Transverse colon (tissue), 4 donors: ENCODE data around the gene PDIA2.

Source experiments
- EP300 ChIP-seq: sonication (generic); formaldehyde crosslinking; IDR thresholded peaks from one replicate; pipeline ENCODE4 v1.6.1; 2017; ENCODE audit warnings: antibody characterized with exemption, low read depth
- POLR2A ChIP-seq: fragments of 450-650 bp; IDR thresholded peaks from one replicate; pipeline ENCODE4 v1.6.1; 2016; ENCODE audit warnings: antibody characterized with exemption, mild to moderate bottlenecking, moderate library complexity
- POLR2AphosphoS5 ChIP-seq, 3 donors: sonication (generic); formaldehyde crosslinking; IDR thresholded peaks; one replicate each; pipeline ENCODE4 v1.6.1; 2016; ENCODE audit warnings: antibody characterized with exemption in 3 of 3
- TF ChIP-seq, protein P1 (sequence below), 5 experiments: fragments of 200-600 bp in 3 of 5; fragments of 450-650 bp in 2 of 5; sonication (generic) in 3 of 5; IDR thresholded peaks; 1 replicate in 2 of 5; 2 replicates in 3 of 5; pipeline ENCODE4 v1.5.1; 2016 to 2017; ENCODE audit warnings: antibody characterized with exemption in 5 of 5, inconsistent platforms in 3 of 5, mild to moderate bottlenecking in 2 of 5, moderate library complexity in 1 of 5

DNA sequence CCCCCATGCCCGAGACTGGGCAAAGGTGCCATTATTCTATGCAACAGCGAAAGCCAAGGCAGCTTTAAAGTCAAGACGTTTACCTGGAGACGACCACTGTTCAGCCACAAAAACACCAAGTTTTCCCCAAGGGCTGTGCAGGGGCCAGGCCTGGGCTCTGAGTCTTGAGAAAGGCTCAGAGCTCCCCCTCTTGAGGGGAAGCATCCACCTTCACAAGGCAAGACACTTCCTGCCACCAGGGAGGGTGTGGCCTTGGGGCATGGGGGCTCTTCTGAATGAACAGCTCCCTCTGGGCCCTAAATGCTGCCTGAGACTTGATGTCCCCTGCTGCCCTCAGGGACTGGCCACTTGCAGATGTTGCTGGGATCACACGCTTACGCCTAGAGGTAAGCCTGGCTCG is 26.5 kb downstream of the PDIA2 start:
- TF ChIP-seq, protein P1, sequence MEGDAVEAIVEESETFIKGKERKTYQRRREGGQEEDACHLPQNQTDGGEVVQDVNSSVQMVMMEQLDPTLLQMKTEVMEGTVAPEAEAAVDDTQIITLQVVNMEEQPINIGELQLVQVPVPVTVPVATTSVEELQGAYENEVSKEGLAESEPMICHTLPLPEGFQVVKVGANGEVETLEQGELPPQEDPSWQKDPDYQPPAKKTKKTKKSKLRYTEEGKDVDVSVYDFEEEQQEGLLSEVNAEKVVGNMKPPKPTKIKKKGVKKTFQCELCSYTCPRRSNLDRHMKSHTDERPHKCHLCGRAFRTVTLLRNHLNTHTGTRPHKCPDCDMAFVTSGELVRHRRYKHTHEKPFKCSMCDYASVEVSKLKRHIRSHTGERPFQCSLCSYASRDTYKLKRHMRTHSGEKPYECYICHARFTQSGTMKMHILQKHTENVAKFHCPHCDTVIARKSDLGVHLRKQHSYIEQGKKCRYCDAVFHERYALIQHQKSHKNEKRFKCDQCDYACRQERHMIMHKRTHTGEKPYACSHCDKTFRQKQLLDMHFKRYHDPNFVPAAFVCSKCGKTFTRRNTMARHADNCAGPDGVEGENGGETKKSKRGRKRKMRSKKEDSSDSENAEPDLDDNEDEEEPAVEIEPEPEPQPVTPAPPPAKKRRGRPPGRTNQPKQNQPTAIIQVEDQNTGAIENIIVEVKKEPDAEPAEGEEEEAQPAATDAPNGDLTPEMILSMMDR (IDR thresholded peaks at IDR 0.05) = no peak
- TF ChIP-seq EP300 (no peak), POLR2A (no peak), POLR2AphosphoS5 (IDR thresholded peaks at IDR 0.05) (no peak)
